Measurements from ENCODE around the gene CDO1.

The CDO1 gene

DNA sequence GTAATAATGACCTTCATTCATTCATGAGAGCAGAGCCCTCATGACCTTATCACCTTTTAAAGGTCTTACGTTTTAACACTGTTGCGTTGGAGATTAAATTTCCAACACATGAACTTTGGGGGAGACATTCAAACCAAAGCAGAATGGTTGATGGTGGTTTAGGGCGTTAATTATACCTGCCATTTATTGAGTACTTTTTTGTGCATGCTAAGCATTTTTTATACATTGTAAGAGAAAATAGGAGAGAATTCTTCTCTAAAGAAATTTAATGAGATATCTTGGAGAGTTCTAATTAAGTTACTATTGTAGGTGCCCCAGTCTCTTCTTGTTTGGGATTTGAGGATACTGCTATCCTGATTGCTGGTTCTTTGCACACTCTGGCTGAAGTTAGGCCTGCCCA, 37.7 kb upstream of the CDO1 start:
- no peaks in the 10 kb centered on the region for H3K9me3 ChIP-seq (ENCODE audit: insufficient read depth, low read length)
- H4K20me1 ChIP-seq (ENCODE audit: low read depth, low read length), result peaks cover 14% of the 10 kb centered on the region; the same call in 1 of the 2 replicates
- peaks cover 45% of the 10 kb centered on the region for H3K79me2 ChIP-seq (ENCODE audit: insufficient read depth, low read length)
- peaks cover 4% of the 10 kb centered on the region; the same call in 1 of the 2 replicates for H3K36me3 ChIP-seq (ENCODE audit: low read length)
- H3F3A ChIP-seq (ENCODE audit: insufficient read depth), result no peaks in the 10 kb centered on the region
- H2AFZ ChIP-seq (ENCODE audit: low read depth, low read length, severe bottlenecking), result no peak overlapping the region
- H3K4me3 ChIP-seq (ENCODE audit: insufficient read depth, low read length, poor library complexity, severe bottlenecking), result no peak overlapping the region
- no peaks in the 10 kb centered on the region for H3K27me3 ChIP-seq (ENCODE audit: low read length)
- no peaks in the 10 kb centered on the region for H3K9me2 ChIP-seq (replicated peaks; ENCODE audit: insufficient read depth, low read length)
- TF ChIP-seq EZH2phosphoT487 (conservative IDR thresholded peaks at IDR 0.05; ENCODE audit: low read length), result no peak
- TF ChIP-seq, protein P1, sequence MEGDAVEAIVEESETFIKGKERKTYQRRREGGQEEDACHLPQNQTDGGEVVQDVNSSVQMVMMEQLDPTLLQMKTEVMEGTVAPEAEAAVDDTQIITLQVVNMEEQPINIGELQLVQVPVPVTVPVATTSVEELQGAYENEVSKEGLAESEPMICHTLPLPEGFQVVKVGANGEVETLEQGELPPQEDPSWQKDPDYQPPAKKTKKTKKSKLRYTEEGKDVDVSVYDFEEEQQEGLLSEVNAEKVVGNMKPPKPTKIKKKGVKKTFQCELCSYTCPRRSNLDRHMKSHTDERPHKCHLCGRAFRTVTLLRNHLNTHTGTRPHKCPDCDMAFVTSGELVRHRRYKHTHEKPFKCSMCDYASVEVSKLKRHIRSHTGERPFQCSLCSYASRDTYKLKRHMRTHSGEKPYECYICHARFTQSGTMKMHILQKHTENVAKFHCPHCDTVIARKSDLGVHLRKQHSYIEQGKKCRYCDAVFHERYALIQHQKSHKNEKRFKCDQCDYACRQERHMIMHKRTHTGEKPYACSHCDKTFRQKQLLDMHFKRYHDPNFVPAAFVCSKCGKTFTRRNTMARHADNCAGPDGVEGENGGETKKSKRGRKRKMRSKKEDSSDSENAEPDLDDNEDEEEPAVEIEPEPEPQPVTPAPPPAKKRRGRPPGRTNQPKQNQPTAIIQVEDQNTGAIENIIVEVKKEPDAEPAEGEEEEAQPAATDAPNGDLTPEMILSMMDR (IDR thresholded peaks at IDR 0.05; ENCODE audit: insufficient read depth, low read length, poor library complexity, severe bottlenecking), result no peak
- no peak overlapping the region for H3K4me2 ChIP-seq (ENCODE audit: low read depth, low read length, poor library complexity, severe bottlenecking)
- H3K27ac ChIP-seq (ENCODE audit: low read depth, low read length), result no peak overlapping the region
- H3K9ac ChIP-seq (ENCODE audit: low read length), result no peak overlapping the region

DNA sequence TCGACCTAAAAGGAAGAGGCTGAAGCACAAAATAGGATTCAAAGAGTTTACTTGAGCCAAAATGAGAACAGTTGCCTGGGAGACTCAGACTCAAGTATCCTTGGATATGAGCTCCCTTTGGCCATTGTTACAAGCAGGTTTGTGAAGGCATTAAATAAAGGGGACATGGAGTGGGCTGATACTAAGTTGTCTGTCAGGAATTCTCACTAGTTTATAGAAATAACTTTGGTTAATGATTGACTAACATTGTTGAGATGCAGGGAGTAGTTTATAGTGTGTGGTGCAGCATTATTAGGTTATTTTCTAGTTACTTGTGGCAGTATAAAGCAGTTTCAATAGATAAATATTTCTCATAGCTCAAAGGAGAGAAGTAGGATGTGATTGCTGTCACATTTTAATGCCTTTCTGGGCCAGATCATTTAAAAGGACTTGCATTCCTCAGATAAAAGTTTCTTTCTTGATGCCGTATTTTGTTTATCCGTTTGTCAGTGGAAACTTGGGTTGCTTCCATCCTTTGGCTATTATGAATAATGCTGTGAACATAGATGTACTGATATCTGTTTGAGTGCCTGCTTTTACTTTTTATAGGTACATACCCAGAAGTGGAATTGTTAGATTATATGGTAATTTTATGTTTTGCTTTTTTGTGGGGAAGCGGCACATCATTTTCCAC, 34.4 kb upstream of the CDO1 start:
- Histone ChIP-seq H3K9ac (ENCODE audit: low read length) (no peak overlapping the region), H3F3A (ENCODE audit: insufficient read depth) (no peaks in the 10 kb centered on the region), H3K79me2 (ENCODE audit: insufficient read depth, low read length) (peaks cover 50% of the 10 kb centered on the region), H3K4me2 (ENCODE audit: low read depth, low read length, poor library complexity, severe bottlenecking) (no peak overlapping the region), H4K20me1 (ENCODE audit: low read depth, low read length) (peaks cover 5% of the 10 kb centered on the region), H3K27me3 (ENCODE audit: low read length) (no peaks in the 10 kb centered on the region), H3K9me3 (ENCODE audit: insufficient read depth, low read length) (no peaks in the 10 kb centered on the region), H3K36me3 (ENCODE audit: low read length) (peaks cover 4% of the 10 kb centered on the region; the same call in 1 of the 2 replicates), H2AFZ (ENCODE audit: low read depth, low read length, severe bottlenecking) (no peak overlapping the region), H3K9me2 (replicated peaks; ENCODE audit: insufficient read depth, low read length) (no peaks in the 10 kb centered on the region), H3K27ac (ENCODE audit: low read depth, low read length) (no peak overlapping the region), H3K4me3 (ENCODE audit: insufficient read depth, low read length, poor library complexity, severe bottlenecking) (no peak overlapping the region)
- TF ChIP-seq EZH2phosphoT487 (conservative IDR thresholded peaks at IDR 0.05; ENCODE audit: low read length), result no peak
- TF ChIP-seq, protein P1 (IDR thresholded peaks at IDR 0.05; ENCODE audit: insufficient read depth, low read length, poor library complexity, severe bottlenecking), result no peak

DNA sequence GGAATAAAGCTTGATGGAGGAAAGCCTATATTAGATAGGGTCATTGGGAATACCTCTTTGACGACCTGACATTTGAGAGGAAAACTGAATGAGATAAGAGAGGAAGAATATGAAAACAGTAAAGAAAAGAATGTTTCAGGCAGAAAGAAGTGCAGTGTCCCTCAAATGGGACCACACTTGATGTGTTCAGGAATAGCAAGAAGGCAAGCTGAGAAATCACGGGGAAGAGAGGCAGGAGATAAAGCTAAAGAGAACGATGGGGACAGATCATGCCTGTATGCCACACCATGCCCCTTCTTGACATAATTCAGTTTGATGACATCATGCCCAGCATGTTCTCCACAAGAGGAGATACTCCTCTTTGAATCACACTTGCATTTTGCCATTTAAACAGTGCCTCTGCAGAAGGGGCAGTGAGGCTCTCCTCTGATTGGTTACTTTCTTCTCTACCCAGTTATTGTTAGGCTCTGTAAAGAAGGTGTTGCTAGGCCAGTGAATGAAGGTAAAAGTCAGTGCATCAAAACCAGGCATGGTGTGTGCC, 32.9 kb upstream of the CDO1 start:
- TF ChIP-seq, protein P1 (IDR thresholded peaks at IDR 0.05; ENCODE audit: insufficient read depth, low read length, poor library complexity, severe bottlenecking), result no peak
- no peak for TF ChIP-seq EZH2phosphoT487 (conservative IDR thresholded peaks at IDR 0.05; ENCODE audit: low read length)
- Histone ChIP-seq H3K27me3 (ENCODE audit: low read length) (no peaks in the 10 kb centered on the region), H3K9ac (ENCODE audit: low read length) (no peak overlapping the region), H3K79me2 (ENCODE audit: insufficient read depth, low read length) (peaks cover 55% of the 10 kb centered on the region), H3K9me3 (ENCODE audit: insufficient read depth, low read length) (no peaks in the 10 kb centered on the region), H3K36me3 (ENCODE audit: low read length) (peaks cover 4% of the 10 kb centered on the region; the same call in 1 of the 2 replicates), H3K4me3 (ENCODE audit: insufficient read depth, low read length, poor library complexity, severe bottlenecking) (no peak overlapping the region), H2AFZ (ENCODE audit: low read depth, low read length, severe bottlenecking) (no peak overlapping the region), H3F3A (ENCODE audit: insufficient read depth) (no peaks in the 10 kb centered on the region), H3K27ac (ENCODE audit: low read depth, low read length) (no peak overlapping the region), H3K4me2 (ENCODE audit: low read depth, low read length, poor library complexity, severe bottlenecking) (no peak overlapping the region), H3K9me2 (replicated peaks; ENCODE audit: insufficient read depth, low read length) (no peaks in the 10 kb centered on the region), H4K20me1 (ENCODE audit: low read depth, low read length) (peaks cover 5% of the 10 kb centered on the region)

Data from SU-DHL-6 (cell line).